ENCODE measurements around the gene STXBP5. TPM values are rescaled to one million over a fixed set of nuclear protein-coding genes. Genes with fewer than 3 reads are reported as not detected.

STXBP5 gene
- total and polyA plus RNA-seq, 9 of the 15 experiments (the other 6 are each of a cell fraction or from before 2014, with no cell fraction given) = 23.3 to 172 (median 71.5) TPM

DNA sequence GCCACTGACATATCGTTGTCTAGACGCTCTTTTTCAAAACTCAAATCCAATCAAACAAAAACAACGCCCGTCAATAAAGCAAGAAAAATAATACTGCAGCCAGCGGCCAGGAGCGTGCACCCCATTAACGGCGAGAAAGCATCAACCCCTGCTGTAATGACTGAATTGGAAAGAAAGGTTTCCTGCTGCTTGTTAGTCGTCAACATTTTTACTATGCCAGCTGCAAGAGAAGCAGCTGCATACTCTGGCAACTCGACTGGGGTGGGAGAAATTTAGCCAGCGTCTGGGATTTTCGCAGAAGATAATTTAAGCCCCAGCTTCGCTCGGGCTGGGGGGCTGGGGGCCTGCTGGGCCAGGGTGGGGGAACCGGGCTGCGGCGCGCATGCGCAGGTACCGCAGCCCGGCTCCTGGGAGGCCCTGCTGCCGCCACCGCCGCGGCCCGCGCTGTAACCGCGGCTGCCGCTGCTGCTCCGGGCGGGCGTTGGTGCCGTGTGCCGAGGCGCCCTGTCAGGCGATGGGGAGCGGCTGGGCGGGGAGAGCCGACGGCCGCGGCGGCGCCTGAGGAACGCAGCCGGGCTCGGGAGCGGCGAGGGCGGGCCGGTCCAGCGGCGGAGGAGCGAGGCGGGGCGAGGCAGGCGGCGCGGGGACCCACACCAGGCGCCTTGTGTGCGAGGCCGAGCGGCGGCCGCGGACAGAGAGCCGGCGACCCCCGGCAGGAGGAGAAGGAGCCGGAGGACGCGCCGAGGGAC lies 732 bp upstream of the STXBP5 start (continued):
- TF ChIP-seq ELF4 (CRISPR knock-in tag; IDR thresholded peaks at IDR 0.05) (0 out of 2 replicates have a peak, but pooled peaks have one; percentile 43), ZNF507 (tag; conservative IDR thresholded peaks at IDR 0.05) (no peak), SIN3B (IDR thresholded peaks at IDR 0.05; ENCODE audit: low read depth) (peak; percentile 77), RNF2 (IDR thresholded peaks at IDR 0.05) (peak; percentile 3; the same call in 1 of the 2 replicates), ILK (tag; IDR thresholded peaks at IDR 0.05; ENCODE audit: borderline replicate concordance, low read depth) (no peak), ZFPM2 (CRISPR knock-in tag; IDR thresholded peaks at IDR 0.05) (0 out of 2 replicates have a peak, but pooled peaks have one; percentile 78), ELF2 (CRISPR knock-in tag; IDR thresholded peaks at IDR 0.05) (no peak), TAF1 (IDR thresholded peaks at IDR 0.05; ENCODE audit: control insufficient read depth, extremely low read depth, insufficient read depth, low read length, severe bottlenecking) (peak; percentile 89)
- TF ChIP-seq, protein P1, sequence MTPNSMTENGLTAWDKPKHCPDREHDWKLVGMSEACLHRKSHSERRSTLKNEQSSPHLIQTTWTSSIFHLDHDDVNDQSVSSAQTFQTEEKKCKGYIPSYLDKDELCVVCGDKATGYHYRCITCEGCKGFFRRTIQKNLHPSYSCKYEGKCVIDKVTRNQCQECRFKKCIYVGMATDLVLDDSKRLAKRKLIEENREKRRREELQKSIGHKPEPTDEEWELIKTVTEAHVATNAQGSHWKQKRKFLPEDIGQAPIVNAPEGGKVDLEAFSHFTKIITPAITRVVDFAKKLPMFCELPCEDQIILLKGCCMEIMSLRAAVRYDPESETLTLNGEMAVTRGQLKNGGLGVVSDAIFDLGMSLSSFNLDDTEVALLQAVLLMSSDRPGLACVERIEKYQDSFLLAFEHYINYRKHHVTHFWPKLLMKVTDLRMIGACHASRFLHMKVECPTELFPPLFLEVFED (CRISPR knock-in tag; conservative IDR thresholded peaks at IDR 0.05) = peak; percentile 83; the same call in 1 of the 2 replicates
- TF ChIP-seq, protein P2, sequence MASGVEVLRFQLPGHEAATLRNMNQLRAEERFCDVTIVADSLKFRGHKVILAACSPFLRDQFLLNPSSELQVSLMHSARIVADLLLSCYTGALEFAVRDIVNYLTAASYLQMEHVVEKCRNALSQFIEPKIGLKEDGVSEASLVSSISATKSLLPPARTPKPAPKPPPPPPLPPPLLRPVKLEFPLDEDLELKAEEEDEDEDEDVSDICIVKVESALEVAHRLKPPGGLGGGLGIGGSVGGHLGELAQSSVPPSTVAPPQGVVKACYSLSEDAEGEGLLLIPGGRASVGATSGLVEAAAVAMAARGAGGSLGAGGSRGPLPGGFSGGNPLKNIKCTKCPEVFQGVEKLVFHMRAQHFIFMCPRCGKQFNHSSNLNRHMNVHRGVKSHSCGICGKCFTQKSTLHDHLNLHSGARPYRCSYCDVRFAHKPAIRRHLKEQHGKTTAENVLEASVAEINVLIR (CRISPR knock-in tag; IDR thresholded peaks at IDR 0.05) = no peak
- TF ChIP-seq, protein P3, sequence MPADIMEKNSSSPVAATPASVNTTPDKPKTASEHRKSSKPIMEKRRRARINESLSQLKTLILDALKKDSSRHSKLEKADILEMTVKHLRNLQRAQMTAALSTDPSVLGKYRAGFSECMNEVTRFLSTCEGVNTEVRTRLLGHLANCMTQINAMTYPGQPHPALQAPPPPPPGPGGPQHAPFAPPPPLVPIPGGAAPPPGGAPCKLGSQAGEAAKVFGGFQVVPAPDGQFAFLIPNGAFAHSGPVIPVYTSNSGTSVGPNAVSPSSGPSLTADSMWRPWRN (IDR thresholded peaks at IDR 0.05; ENCODE audit: low read depth) = 0 out of 2 replicates have a peak, but pooled peaks have one; percentile 25

All from K562 (cell line).